ENCODE results near the gene KCMF1. TPM values are rescaled to one million over a fixed set of nuclear protein-coding genes. Genes with fewer than 3 reads are reported as not detected.

Gene KCMF1
- total RNA-seq, 1 donor from 2014 or later, result 29.7 TPM

GRCh38 chr2:85048534-85048933 is 77.6 kb downstream of the KCMF1 start:
- Histone ChIP-seq H3K4me3 (no peak overlapping the region), H3K27me3 (no peaks in the 10 kb centered on the region), H3K9me3 (no peaks in the 10 kb centered on the region), H3K36me3 (peaks cover 0 to 57% of the 10 kb centered on the region in 2 donors), H3K27ac (no peak overlapping the region), H3K4me1 (no peaks in the 10 kb centered on the region)
- intact Hi-C loops (cut with DNase I), result no loop called here
- no peak for DNase-seq (ENCODE audit: extremely low spot score in 2 of 2)
- no peak for TF ChIP-seq POLR2AphosphoS5 (IDR thresholded peaks at IDR 0.05; ENCODE audit: insufficient read depth in 1 of 2, low read depth in 1 of 2)

DNA sequence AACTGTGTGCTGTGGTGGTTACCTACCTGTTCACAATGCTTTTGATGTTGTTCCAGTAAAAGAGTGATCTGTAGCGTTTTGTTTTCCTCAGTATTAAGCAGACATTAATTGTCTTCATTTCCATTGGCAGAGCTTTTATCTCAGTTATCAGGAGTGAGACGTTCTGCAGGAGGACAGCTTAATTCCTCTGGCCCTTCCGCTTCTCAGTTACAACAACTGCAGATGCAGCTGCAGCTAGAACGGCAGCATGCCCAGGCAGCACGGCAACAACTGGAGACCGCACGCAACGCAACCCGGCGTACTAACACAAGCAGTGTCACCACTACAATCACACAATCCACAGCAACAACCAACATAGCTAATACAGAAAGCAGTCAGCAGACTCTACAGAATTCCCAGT is 78.3 kb downstream of the KCMF1 start:
- Histone ChIP-seq H3K4me3 (no peak overlapping the region), H3K27me3 (no peaks in the 10 kb centered on the region), H3K36me3 (peaks cover 0 to 50% of the 10 kb centered on the region in 2 donors), H3K9me3 (no peaks in the 10 kb centered on the region), H3K27ac (no peak overlapping the region), H3K4me1 (no peaks in the 10 kb centered on the region)
- DNase-seq (ENCODE audit: extremely low spot score in 2 of 2), result no peak
- TF ChIP-seq CTCF (IDR thresholded peaks at IDR 0.05) (no peak), POLR2AphosphoS5 (IDR thresholded peaks at IDR 0.05; ENCODE audit: insufficient read depth in 1 of 2, low read depth in 1 of 2) (no peak), POLR2A (IDR thresholded peaks at IDR 0.05) (no peak)
- intact Hi-C loops (cut with DNase I), result no loop called here

DNA sequence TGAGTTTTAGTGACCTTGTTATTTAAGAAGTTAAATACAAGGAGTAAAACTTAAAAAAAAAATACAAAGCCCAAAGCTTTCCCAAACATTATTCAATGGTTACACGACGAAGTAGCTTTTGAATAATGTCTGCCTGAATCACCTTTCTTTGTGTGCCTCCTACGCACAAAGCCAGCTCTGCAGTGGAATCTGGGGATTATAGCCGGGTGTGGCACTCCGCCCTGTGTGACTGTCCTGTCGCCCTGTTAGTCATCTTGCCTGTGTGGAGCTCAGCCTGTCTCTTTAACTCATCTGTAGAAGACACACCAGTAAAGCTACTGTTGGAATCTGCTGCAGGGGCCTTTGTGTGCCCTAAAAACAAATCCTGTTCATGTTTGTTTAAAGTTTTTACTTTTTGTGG is 82.8 kb downstream of the KCMF1 start:
- TF ChIP-seq CTCF (IDR thresholded peaks at IDR 0.05), result no peak
- TF ChIP-seq POLR2AphosphoS5 (IDR thresholded peaks at IDR 0.05; ENCODE audit: insufficient read depth in 1 of 2, low read depth in 1 of 2), result peak in 1 of 2 donors; percentile 66
- Histone ChIP-seq H3K36me3 (peaks cover 0 to 24% of the 10 kb centered on the region in 2 donors), H3K9me3 (no peaks in the 10 kb centered on the region), H3K27ac (no peak overlapping the region), H3K4me1 (peaks cover 11% of the 10 kb centered on the region), H3K4me3 (no peak overlapping the region), H3K27me3 (no peaks in the 10 kb centered on the region)
- DNase-seq (ENCODE audit: extremely low spot score in 2 of 2), result no peak
- intact Hi-C loops (cut with DNase I), result no loop called here

- no peak overlapping the region for H3K4me3 ChIP-seq
- H3K27me3 ChIP-seq, result no peaks in the 10 kb centered on the region
- no peak overlapping the region for H3K27ac ChIP-seq
- no peak for DNase-seq (ENCODE audit: extremely low spot score in 2 of 2)
- TF ChIP-seq POLR2AphosphoS5 (IDR thresholded peaks at IDR 0.05; ENCODE audit: insufficient read depth in 1 of 2, low read depth in 1 of 2) (no peak), CTCF (IDR thresholded peaks at IDR 0.05) (no peak)
- no peaks in the 10 kb centered on the region for H3K9me3 ChIP-seq
- intact Hi-C loops (cut with DNase I), result no loop called here
- peaks cover 0 to 2% of the 10 kb centered on the region in 2 donors for H3K36me3 ChIP-seq
- H3K4me1 ChIP-seq, result peaks cover 13% of the 10 kb centered on the region
Observed at GRCh38 chr2:85057226-85057962, 86.4 kb downstream of the KCMF1 start.

DNA sequence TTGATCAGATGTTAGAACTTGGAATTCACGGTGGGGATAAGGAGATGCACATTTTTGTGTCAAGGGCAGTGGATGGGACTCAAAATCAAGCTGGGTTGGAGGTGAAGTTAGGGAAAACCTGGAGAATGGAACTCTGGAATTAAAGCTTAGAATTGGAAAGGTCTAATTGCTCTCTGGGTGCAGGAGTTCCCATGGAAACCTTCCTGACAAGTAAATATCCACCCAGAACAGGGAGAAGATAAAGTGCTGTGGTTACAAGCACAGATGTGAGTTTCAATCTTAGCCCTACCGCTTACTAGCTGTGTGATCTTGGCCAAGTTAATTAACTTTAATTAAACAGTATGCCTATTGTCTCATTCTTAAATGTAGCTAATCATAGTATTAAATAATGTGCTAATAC is 90.9 kb downstream of the KCMF1 start:
- Histone ChIP-seq H3K4me3 (no peak overlapping the region), H3K4me1 (peaks cover 18% of the 10 kb centered on the region), H3K36me3 (no peaks in the 10 kb centered on the region), H3K27me3 (no peaks in the 10 kb centered on the region), H3K27ac (no peak overlapping the region), H3K9me3 (no peaks in the 10 kb centered on the region)
- TF ChIP-seq CTCF (IDR thresholded peaks at IDR 0.05) (no peak), POLR2AphosphoS5 (IDR thresholded peaks at IDR 0.05; ENCODE audit: insufficient read depth in 1 of 2, low read depth in 1 of 2) (no peak), POLR2A (IDR thresholded peaks at IDR 0.05) (no peak)
- intact Hi-C loops (cut with DNase I), result no loop called here
- no peak for DNase-seq (ENCODE audit: extremely low spot score in 2 of 2)
